ENCODE measurements around the gene CTXN1.
"Not testable (repeated sequence)": the region's sequence is repeated elsewhere in the genome, so short reads cannot be mapped to it uniquely, and the experiment has no call there.

The CTXN1 gene

GRCh38 chr19:7895565-7895964, 30.4 kb downstream of the CTXN1 start:
- no peak for DNase-seq (ENCODE audit: low read depth in 2 of 2)
- no peak overlapping the region for H3K4me3 ChIP-seq (replicated peaks in 1 of 2; ENCODE audit: low read depth in 2 of 2, low read length in 2 of 2)
- no peak for TF ChIP-seq CTCF (IDR thresholded peaks at IDR 0.05; ENCODE audit: low read depth, low read length)

GRCh38 chr19:7894612-7895309, 31.2 kb downstream of the CTXN1 start:
- TF ChIP-seq CTCF (IDR thresholded peaks at IDR 0.05; ENCODE audit: low read depth, low read length) = no peak
- no peak overlapping the region for H3K4me3 ChIP-seq (replicated peaks in 1 of 2; ENCODE audit: low read depth in 2 of 2, low read length in 2 of 2)
- DNase-seq (ENCODE audit: low read depth in 2 of 2) = no peak

- peak; percentile 27 to 69 for DNase-seq (ENCODE audit: low read depth in 2 of 2)
- not testable (repeated sequence) for H3K4me3 ChIP-seq (replicated peaks in 1 of 2; ENCODE audit: low read depth in 2 of 2, low read length in 2 of 2)
Measured at GRCh38 chr19:7893362-7894101, 32.4 kb downstream of the CTXN1 start.

GRCh38 chr19:7888826-7889217, 37.1 kb downstream of the CTXN1 start:
- peak overlapping the region; percentile 59 to 71 for H3K4me3 ChIP-seq (replicated peaks in 1 of 2; ENCODE audit: low read depth in 2 of 2, low read length in 2 of 2)

GRCh38 chr19:7888145-7888825, 37.6 kb downstream of the CTXN1 start, which contains the start of gene LRRC8E:
TSS of gene LRRC8E (plus strand) at chr19:7888510. CDS start at chr19:7895604, 7,094 bp downstream.
- peak; percentile 62 to 72 for DNase-seq (ENCODE audit: low read depth in 2 of 2)
- peak within 1 kb of the TSS; percentile 59 to 71 for H3K4me3 ChIP-seq (replicated peaks in 1 of 2; ENCODE audit: low read depth in 2 of 2, low read length in 2 of 2)

More at GRCh38 chr19:7888826-7889217, 37.1 kb downstream of the CTXN1 start:
- no peak for DNase-seq (ENCODE audit: low read depth in 2 of 2)
- no peak for TF ChIP-seq CTCF (IDR thresholded peaks at IDR 0.05; ENCODE audit: low read depth, low read length)

GRCh38 chr19:7887408-7888144, 38.4 kb downstream of the CTXN1 start:
- no peak overlapping the region for H3K4me3 ChIP-seq (replicated peaks in 1 of 2; ENCODE audit: low read depth in 2 of 2, low read length in 2 of 2)
- TF ChIP-seq CTCF (IDR thresholded peaks at IDR 0.05; ENCODE audit: low read depth, low read length) = no peak
- no peak for DNase-seq (ENCODE audit: low read depth in 2 of 2)

More at GRCh38 chr19:7888145-7888825, 37.6 kb downstream of the CTXN1 start, which contains the start of gene LRRC8E:
- no peak for TF ChIP-seq CTCF (IDR thresholded peaks at IDR 0.05; ENCODE audit: low read depth, low read length)

All from cardiac fibroblast (primary cell).